ENCODE results near the gene IMMP2L. TPM values are rescaled to one million over a fixed set of nuclear protein-coding genes. Genes with fewer than 3 reads are reported as not detected.

The IMMP2L gene
- total RNA-seq, 1 donor from 2014 or later, result 31.9 TPM

DNA sequence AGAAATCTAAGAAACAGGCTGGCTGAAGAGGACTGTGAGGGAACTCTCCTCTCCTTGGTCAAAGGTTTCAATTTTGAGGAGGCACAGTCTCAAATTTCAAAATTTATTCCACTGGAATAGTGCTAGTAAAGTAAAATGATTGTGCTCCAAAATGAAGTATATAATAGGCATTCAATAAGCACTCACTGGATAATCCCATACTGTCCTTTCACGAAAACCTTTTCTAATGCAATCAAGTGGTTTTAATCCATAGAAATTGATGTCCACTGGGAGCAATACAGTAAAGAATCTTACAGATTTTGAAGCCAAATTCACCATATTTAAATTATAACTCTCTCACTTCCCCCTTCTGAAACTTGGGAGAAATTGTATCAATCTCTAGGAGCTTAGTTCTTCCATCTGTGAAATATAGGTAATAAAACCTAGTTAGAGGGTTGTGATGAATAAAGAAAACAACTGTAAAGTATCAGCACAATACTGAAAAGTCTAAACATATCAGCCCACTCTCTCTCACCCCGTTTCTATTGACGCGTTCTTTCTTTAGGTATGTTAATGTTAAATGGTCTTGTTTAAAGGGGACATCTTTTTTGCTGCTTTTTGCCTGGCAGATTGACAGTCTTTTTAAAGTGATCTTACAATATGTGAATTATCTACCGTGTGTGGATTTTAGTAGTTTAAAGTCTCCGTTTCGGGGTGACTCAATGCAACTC lies 512.2 kb downstream of the IMMP2L start:
- ChIA-PET POLR2A (no interaction called here), CTCF (no interaction called here)
- intact Hi-C loops (cut with micrococcal nuclease), result no loop called here
- H3K27ac Mint-ChIP-seq, result no peak overlapping the region
- H3K4me1 Mint-ChIP-seq, result peaks cover under 1% of the 10 kb centered on the region
- H3K9me3 Mint-ChIP-seq, result peaks cover 3% of the 10 kb centered on the region
- DNase-seq, result no peak
- TF ChIP-seq, protein P1, sequence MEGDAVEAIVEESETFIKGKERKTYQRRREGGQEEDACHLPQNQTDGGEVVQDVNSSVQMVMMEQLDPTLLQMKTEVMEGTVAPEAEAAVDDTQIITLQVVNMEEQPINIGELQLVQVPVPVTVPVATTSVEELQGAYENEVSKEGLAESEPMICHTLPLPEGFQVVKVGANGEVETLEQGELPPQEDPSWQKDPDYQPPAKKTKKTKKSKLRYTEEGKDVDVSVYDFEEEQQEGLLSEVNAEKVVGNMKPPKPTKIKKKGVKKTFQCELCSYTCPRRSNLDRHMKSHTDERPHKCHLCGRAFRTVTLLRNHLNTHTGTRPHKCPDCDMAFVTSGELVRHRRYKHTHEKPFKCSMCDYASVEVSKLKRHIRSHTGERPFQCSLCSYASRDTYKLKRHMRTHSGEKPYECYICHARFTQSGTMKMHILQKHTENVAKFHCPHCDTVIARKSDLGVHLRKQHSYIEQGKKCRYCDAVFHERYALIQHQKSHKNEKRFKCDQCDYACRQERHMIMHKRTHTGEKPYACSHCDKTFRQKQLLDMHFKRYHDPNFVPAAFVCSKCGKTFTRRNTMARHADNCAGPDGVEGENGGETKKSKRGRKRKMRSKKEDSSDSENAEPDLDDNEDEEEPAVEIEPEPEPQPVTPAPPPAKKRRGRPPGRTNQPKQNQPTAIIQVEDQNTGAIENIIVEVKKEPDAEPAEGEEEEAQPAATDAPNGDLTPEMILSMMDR (IDR thresholded peaks at IDR 0.05), result no peak
- H3K36me3 Mint-ChIP-seq (ENCODE audit: low read depth), result peaks cover 2% of the 10 kb centered on the region
- no peak for ATAC-seq (ENCODE audit: low read depth)
- H3K27me3 Mint-ChIP-seq, result no peaks in the 10 kb centered on the region
- H3K4me3 Mint-ChIP-seq, result no peak overlapping the region

DNA sequence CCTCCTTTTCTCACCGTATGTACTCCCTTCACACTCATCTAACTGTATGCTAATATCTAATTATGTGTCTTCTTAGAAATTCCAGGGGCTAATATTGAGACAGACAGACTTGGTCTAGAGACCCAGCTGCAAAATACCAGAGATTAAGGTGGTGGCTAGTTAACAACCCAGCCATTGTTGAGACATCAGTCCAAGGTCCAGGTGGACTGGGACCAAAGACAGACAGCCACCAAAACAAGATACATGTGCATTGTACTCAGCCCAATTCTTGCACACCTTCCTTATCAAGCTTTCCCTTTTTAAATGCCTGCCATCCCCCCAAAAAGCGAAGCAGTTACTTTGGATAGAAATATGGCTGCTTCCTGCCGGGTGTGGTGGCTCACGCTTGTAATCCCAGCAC lies 514.7 kb downstream of the IMMP2L start:
- Mint-ChIP-seq H3K27ac (no peak overlapping the region), H3K27me3 (no peaks in the 10 kb centered on the region), H3K4me1 (no peaks in the 10 kb centered on the region), H3K4me3 (no peak overlapping the region), H3K9me3 (peaks cover 3% of the 10 kb centered on the region), H3K36me3 (ENCODE audit: low read depth) (peaks cover 2% of the 10 kb centered on the region)
- ATAC-seq (ENCODE audit: low read depth) (no peak), DNase-seq (no peak)
- ChIA-PET POLR2A (interaction anchor here (0.6 kb wide), 1 partner anchor 38 kb away, joined by 4 read pairs; no protein-coding TSS in a partner anchor), CTCF (no interaction called here)
- intact Hi-C loops (cut with micrococcal nuclease), result no loop called here
- TF ChIP-seq, protein P1 (IDR thresholded peaks at IDR 0.05), result no peak

DNA sequence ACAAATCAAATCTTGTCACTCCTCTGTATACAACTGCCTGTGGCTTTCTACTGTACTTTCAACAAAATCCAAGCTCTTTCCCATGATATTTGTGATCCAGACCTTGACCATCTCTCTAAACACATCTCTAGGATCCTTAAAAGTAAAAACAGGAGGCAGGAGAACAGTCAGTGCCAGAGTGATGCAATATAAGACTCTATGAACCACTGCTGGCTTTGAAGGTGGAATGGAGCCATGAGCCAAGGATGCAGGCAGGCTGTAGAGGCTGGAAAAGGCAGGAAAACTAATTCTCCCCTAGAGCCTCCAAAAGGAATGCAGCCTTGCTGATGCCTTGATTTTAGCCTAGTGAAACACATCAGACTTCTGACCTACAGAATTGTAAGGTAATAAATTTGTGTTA lies 516.8 kb downstream of the IMMP2L start:
- ChIA-PET CTCF (no interaction called here), POLR2A (no interaction called here)
- ATAC-seq (ENCODE audit: low read depth) (no peak), DNase-seq (no peak)
- no peaks in the 10 kb centered on the region for H3K27me3 Mint-ChIP-seq
- H3K9me3 Mint-ChIP-seq, result peaks cover 3% of the 10 kb centered on the region
- H3K4me1 Mint-ChIP-seq, result no peaks in the 10 kb centered on the region
- peaks cover 2% of the 10 kb centered on the region for H3K36me3 Mint-ChIP-seq (ENCODE audit: low read depth)
- H3K27ac Mint-ChIP-seq, result no peak overlapping the region
- TF ChIP-seq, protein P1 (IDR thresholded peaks at IDR 0.05), result no peak
- H3K4me3 Mint-ChIP-seq, result no peak overlapping the region
- intact Hi-C loops (cut with micrococcal nuclease), result no loop called here

DNA sequence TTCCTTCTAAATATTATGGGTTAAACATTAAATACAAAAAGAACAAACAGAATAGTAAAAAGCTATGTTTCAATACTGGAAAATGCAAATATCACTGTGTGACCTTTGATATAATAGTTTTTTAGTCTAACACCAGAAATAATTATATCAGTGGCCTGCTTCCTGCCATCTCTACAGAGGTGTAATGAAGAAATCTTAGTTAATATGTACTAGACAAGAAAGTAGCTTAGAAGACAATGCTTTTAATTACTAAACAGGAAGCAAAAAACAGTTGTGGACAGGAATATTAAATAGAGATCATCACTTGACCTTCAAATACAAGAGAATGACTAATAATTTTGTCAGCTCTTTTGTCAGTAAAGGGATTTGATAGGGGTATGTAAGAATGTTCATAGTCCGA lies 518.7 kb downstream of the IMMP2L start:
- DNase-seq, result no peak
- CTCF ChIA-PET, result no interaction called here
- POLR2A ChIA-PET, result no interaction called here
- no peak for ATAC-seq (ENCODE audit: low read depth)
- H3K27ac Mint-ChIP-seq, result no peak overlapping the region
- no peak overlapping the region for H3K4me3 Mint-ChIP-seq
- no peaks in the 10 kb centered on the region for H3K4me1 Mint-ChIP-seq
- TF ChIP-seq, protein P1 (IDR thresholded peaks at IDR 0.05), result no peak
- H3K36me3 Mint-ChIP-seq (ENCODE audit: low read depth), result peaks cover 2% of the 10 kb centered on the region
- H3K27me3 Mint-ChIP-seq, result no peaks in the 10 kb centered on the region
- H3K9me3 Mint-ChIP-seq, result peaks cover 3% of the 10 kb centered on the region
- intact Hi-C loops (cut with micrococcal nuclease), result no loop called here

DNA sequence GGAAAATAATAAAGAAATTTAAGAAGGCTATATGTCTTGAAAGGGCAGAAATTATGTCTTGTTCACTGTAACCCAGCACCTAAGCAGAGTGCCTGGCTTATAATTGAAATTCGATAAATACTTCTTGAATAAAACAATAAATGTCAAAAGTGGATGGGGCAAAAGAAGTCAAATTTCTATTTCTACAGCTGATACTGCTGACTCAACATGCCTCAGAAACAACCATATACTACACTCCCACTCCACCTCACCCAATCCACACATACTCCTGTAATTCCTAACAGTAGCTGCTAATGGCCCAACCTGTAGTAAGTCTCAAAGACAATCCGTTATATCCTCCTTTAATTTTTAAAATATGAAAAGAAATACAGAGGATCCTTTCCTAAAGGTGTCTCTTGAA lies 519.5 kb downstream of the IMMP2L start:
- intact Hi-C loops (cut with micrococcal nuclease), result no loop called here
- ChIA-PET POLR2A (interaction anchor here (1.1 kb wide), 1 partner anchor 44 kb away, joined by 3 read pairs; no protein-coding TSS in a partner anchor), CTCF (no interaction called here)
- ATAC-seq (ENCODE audit: low read depth) (no peak), DNase-seq (no peak)
- H3K27me3 Mint-ChIP-seq, result no peaks in the 10 kb centered on the region
- TF ChIP-seq, protein P1 (IDR thresholded peaks at IDR 0.05), result no peak
- H3K4me1 Mint-ChIP-seq, result no peaks in the 10 kb centered on the region
- no peak overlapping the region for H3K4me3 Mint-ChIP-seq
- no peak overlapping the region for H3K27ac Mint-ChIP-seq
- H3K36me3 Mint-ChIP-seq (ENCODE audit: low read depth), result no peaks in the 10 kb centered on the region
- H3K9me3 Mint-ChIP-seq, result no peaks in the 10 kb centered on the region
